GM12891 (cell line): ENCODE data around the gene TNFSF11.

Experiments
- PAX5 ChIP-seq: IDR thresholded peaks from 2 replicates; pipeline ENCODE4 v1.6.1; 2011; ENCODE audit warnings: low read length, moderate library complexity, mild to moderate bottlenecking; ENCODE audit not compliant: insufficient read depth, severe bottlenecking
- POLR2A ChIP-seq: IDR thresholded peaks from 2 replicates; pipeline ENCODE4 v1.6.1; 2011; ENCODE audit warnings: low read depth, low read length, control low read depth
- POLR2AphosphoS5 ChIP-seq: IDR thresholded peaks from 2 replicates; pipeline ENCODE4 v1.6.1; 2011; ENCODE audit warnings: low read depth, low read length, control low read depth
- POU2F2 ChIP-seq: IDR thresholded peaks from 2 replicates; pipeline ENCODE4 v1.6.1; 2011; ENCODE audit warnings: low read depth, mild to moderate bottlenecking, control low read depth, low read length, moderate library complexity
- SPI1 ChIP-seq: IDR thresholded peaks from 2 replicates; pipeline ENCODE4 v1.6.1; 2011; ENCODE audit warnings: low read depth, low read length, control low read depth
- TAF1 ChIP-seq: IDR thresholded peaks from 2 replicates; pipeline ENCODE4 v1.6.1; 2011; ENCODE audit warnings: low read depth, low read length, control low read depth

DNA sequence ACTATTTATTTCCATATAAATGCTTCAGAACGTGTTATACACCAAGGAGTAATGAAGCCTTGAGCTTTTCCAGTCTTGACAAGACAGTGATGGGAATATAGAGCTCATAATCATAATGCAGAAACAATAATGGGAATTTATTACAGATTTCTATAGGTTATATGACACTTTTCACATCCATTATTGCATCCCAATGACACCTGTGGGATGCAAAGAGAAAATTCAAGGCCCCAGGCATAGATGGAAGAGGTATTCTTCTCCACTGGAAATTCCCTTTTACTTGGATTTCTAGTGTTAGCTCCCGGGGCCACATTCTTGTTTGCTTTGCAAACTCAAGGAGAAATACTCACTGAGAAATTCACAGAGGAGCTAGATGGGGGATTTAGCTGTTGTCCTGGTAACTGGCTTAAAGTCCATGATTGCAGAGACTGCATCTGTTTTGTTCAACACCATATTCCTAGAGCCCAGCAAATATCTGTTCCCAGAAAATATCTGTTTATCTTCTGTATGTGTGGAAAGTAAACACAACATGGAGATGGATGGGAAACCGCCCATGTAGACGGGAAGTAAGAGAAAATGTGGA is 30.6 kb upstream of the TNFSF11 start:
- TF ChIP-seq POLR2A (no peak), POLR2AphosphoS5 (no peak), TAF1 (no peak), SPI1 (no peak), POU2F2 (no peak), PAX5 (no peak)
